GM12801 (cell line): ENCODE data around the gene FNDC11.

Experiments
- TF ChIP-seq, protein P1 (sequence below): IDR thresholded peaks from one replicate; pipeline ENCODE4 v1.5.1; 2011; ENCODE audit warnings: control low read depth; ENCODE audit not compliant: insufficient read length; ENCODE audit errors: extremely low read depth

The FNDC11 gene

DNA sequence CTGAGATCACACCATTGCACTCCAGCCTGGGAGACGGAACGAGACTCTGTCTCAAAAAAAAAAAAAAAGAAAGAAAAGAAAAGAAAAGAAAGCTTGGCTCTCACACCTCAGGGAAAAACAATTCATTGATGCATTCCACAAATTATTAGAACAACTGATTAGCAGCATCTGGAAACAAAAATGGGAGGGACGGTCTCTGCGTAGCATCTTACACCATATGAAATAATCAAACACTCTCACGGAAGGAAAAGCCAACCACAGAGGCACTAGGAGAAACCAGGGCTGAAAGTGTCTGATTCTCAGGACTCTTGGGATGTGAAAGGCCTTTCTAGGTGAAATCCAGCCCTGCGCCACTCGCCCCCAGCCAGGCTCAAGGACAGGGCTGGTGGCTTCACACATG is 22.4 kb downstream of the FNDC11 start:
- TF ChIP-seq, protein P1, sequence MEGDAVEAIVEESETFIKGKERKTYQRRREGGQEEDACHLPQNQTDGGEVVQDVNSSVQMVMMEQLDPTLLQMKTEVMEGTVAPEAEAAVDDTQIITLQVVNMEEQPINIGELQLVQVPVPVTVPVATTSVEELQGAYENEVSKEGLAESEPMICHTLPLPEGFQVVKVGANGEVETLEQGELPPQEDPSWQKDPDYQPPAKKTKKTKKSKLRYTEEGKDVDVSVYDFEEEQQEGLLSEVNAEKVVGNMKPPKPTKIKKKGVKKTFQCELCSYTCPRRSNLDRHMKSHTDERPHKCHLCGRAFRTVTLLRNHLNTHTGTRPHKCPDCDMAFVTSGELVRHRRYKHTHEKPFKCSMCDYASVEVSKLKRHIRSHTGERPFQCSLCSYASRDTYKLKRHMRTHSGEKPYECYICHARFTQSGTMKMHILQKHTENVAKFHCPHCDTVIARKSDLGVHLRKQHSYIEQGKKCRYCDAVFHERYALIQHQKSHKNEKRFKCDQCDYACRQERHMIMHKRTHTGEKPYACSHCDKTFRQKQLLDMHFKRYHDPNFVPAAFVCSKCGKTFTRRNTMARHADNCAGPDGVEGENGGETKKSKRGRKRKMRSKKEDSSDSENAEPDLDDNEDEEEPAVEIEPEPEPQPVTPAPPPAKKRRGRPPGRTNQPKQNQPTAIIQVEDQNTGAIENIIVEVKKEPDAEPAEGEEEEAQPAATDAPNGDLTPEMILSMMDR: no peak

DNA sequence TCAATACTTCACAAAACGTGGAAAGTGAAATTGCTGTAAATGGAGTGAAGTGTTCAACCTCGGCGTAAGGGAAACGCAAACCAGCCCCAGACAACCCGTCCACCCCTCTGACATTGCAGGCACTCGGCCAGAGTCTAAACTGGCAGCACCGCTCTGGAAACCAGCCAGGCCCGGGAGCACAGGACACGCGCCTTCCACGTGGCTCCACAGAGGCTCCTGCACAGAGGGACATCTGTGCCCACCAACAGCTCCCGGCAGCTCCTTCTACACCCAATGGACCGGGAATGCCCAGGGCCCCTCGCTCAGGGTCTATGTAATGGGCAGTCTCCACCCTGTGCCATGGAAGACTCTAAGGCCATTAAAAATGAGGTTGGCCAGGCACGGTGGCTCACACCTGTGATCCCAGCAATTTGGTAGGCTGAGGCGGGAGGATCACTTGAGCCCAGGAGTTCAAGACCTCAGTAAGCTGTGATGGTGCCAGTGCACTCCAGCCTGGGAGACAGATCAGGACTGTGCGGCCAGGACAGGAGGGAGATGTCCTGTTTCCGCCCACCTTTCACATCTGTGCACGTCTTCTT is 23.4 kb downstream of the FNDC11 start:
- TF ChIP-seq, protein P1: no peak

DNA sequence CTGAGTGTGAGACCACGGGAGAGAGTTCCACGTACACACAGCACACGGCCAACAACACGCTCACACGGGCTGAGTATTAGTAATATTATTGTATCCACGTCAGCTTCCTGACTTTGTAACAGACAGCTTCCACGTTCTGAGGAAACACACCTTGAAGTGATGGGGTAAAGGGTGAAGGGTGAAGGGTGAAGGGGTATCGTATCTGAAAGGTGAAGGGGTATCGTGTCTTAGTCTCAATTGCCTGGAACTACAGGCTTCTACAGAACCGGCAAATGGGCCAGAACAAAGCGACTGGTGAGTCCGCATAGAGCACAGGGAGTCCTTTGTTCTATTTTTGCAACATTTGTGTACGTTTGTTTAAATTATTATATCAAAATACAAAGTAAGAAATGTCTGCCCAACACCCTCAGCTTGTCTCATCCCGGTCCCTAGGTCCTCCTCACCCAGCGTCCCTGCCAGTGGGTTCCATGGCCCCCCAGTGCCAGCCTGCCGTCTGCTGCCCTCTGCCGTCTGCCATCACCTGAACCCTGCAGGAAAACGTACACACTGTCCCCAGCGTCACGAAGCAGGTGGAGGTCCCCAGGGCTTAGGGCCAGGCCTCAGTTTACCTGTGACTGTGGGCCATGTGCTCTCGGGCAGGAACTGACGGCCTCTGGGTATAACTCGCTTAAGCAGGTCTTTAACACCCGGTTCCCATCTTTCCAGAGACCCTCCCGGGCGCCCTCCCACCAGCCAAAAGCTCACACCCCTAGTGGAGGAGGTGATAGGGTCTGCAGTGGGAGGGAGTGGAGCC is 24.5 kb downstream of the FNDC11 start:
- TF ChIP-seq, protein P1: no peak

DNA sequence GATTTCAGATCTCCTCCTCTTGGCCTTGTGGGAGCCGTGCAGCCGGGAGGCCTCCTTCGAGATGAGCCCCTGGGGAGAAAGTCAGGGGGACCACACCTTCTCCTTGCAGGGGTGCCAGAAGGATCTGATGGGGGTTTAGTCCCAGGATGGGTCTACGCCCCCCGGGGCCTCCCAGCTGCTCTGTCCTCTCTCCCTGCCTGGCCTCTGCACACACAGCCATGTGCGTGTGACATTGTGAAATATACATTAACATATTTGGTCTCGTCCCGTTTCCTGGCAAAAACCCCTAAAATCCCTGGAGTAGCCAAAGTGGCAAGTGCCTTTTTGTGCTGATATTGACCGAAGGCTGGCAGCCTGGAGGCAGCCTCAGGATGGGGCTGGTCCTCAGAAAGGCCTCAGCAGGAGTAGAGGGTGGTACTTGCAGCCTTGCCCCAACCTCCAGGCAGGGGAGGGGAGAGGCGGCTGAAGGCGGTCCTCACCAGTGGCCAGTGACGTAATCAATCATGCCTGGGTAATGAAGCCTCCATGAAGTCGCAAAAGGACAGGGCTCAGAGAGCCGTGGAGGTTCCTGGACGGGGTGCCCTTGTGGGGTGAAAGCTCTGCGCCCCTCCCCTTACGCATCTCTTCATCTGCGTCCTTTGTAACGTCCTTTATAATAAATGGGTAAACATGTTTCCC is 25.2 kb downstream of the FNDC11 start:
- TF ChIP-seq, protein P1: no peak

DNA sequence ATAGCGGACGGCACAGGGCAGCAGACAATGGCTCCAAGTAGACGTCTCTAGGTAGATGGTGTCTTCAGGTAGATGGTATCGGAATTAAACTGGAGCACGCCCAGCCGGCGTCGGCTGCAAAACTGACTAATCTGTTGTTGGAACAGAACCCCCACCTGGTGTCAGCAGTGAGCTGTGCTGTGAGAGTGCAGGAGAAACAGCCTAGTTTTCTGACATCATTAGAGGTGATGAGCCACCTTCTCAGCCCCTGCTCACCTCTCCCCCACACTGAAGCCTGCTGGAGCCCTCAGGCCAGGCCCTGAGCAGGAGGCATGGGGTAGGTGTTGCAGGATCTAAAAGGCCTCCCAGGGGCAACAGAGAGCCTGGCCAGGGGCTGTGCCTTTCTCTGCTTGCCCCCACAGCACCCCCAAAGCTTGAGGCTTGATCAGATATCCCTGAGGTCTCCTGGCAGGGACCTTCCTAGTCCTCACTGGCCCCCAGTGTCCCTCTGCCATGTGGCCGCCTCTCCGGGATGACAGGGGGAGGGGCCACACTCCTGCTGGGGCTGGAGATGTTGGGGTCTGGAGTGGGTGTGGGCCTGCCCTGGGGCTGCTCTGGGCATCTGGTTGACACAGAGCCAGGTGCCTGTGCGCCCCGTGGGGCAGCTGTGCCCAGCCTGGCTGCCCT is 27.0 kb downstream of the FNDC11 start:
- TF ChIP-seq, protein P1: no peak

DNA sequence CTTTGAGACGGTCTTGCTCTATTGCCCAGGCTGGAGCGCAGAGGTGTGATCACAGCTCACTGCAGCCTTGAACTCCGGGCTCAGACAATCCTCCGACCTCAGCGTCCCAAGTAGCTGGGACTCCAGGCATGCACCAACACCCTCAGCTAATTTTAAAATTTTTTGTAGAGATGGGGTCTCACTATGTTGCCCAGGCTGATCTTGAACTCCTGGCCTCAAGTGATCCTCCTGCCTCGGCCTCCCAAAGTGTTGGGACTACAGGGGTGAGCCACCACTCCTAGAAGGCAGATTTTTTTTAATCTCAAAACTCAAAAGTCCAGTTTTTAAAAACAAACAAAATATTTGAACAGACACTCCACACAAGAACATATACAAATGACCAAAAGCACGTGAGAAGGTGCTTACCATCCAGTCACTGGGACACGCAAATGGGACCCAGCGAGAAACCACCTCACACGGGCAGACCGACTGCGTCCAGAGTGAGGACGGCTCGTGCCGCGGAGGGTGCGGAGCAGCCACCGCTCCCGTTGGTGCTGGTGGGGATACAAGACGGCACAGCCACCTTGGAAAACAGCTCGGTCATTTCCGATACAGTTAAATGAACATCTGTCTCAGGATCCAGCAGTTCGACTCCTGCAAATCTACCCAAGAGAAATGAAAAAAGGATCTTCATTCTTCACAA is 28.6 kb downstream of the FNDC11 start:
- TF ChIP-seq, protein P1: no peak
